H9 (cell line): ENCODE data around the gene FREM1. TPM values are rescaled to one million over a fixed set of nuclear protein-coding genes. Genes with fewer than 3 reads are reported as not detected.

Experiments
- DNase-seq: peaks from one replicate; pipeline ENCODE4 v3.0.0-alpha.2; 2017
- H2AFZ ChIP-seq: one replicate; pipeline ENCODE4 v1.6.1; 2013; ENCODE audit warnings: mild to moderate bottlenecking, low read length, control low read depth, moderate library complexity
- H2AK5ac ChIP-seq: 2 replicates; pipeline ENCODE4 v1.6.1; 2013; ENCODE audit warnings: low read length, control low read depth, mixed read lengths; ENCODE audit not compliant: insufficient read length
- H2BK120ac ChIP-seq: one replicate; pipeline ENCODE4 v1.6.1; 2013; ENCODE audit warnings: low read depth, mild to moderate bottlenecking, low read length, control low read depth, inconsistent platforms; ENCODE audit not compliant: poor library complexity, severe bottlenecking
- H2BK12ac ChIP-seq: 2 replicates; pipeline ENCODE4 v1.6.1; 2013; ENCODE audit warnings: low read length, control low read depth, mixed read lengths, low read depth; ENCODE audit not compliant: insufficient read length
- H2BK15ac ChIP-seq: 2 replicates; pipeline ENCODE4 v1.6.1; 2013; ENCODE audit warnings: low read depth, low read length, control low read depth
- H2BK20ac ChIP-seq: one replicate; pipeline ENCODE4 v1.6.1; 2013; ENCODE audit warnings: low read depth, mild to moderate bottlenecking, low read length, control low read depth, inconsistent platforms; ENCODE audit not compliant: poor library complexity, severe bottlenecking
- H2BK5ac ChIP-seq: 2 replicates; pipeline ENCODE4 v1.6.1; 2013; ENCODE audit warnings: low read length, control low read depth, mixed read lengths; ENCODE audit not compliant: insufficient read length
- H3K14ac ChIP-seq: 2 replicates; pipeline ENCODE4 v1.6.1; 2013; ENCODE audit warnings: low read length, control low read depth; ENCODE audit not compliant: insufficient read depth
- H3K18ac ChIP-seq: 2 replicates; pipeline ENCODE4 v1.6.1; 2013; ENCODE audit warnings: low read depth, mild to moderate bottlenecking, mixed read lengths, low read length, control low read depth; ENCODE audit not compliant: insufficient read length
- H3K23ac ChIP-seq: 2 replicates; pipeline ENCODE4 v1.6.1; 2013; ENCODE audit warnings: low read length, control low read depth, mixed read lengths, low read depth; ENCODE audit not compliant: insufficient read length
- H3K23me2 ChIP-seq: 2 replicates; pipeline ENCODE4 v1.6.1; 2013; ENCODE audit warnings: low read depth, mild to moderate bottlenecking, mixed read lengths, low read length, control low read depth; ENCODE audit not compliant: insufficient read length, poor library complexity, severe bottlenecking
- H3K27ac ChIP-seq: 2 replicates; pipeline ENCODE4 v1.5.1; 2013; ENCODE audit warnings: low read length, control low read depth, mixed read lengths, low read depth; ENCODE audit not compliant: insufficient read length
- H3K27me3 ChIP-seq: 2 replicates; pipeline ENCODE4 v1.6.1; 2013; ENCODE audit warnings: low read length, control low read depth, inconsistent platforms; ENCODE audit not compliant: insufficient read depth
- H3K4ac ChIP-seq: 2 replicates; pipeline ENCODE4 v1.6.1; 2013; ENCODE audit warnings: low read depth, mild to moderate bottlenecking, control low read depth, inconsistent platforms, low read length, moderate library complexity
- H3K4me1 ChIP-seq: 2 replicates; pipeline ENCODE4 v1.6.1; 2013; ENCODE audit warnings: low read length, control low read depth, inconsistent platforms; ENCODE audit not compliant: insufficient read depth
- H3K4me2 ChIP-seq: 2 replicates; pipeline ENCODE4 v1.6.1; 2013; ENCODE audit warnings: low read length, control low read depth, mixed read lengths; ENCODE audit not compliant: insufficient read length, insufficient read depth
- H3K56ac ChIP-seq: 2 replicates; pipeline ENCODE4 v1.6.1; 2013; ENCODE audit warnings: low read depth, mild to moderate bottlenecking, mixed read lengths, low read length, control low read depth; ENCODE audit not compliant: insufficient read length
- H3K79me1 ChIP-seq: 2 replicates; pipeline ENCODE4 v1.6.1; 2013; ENCODE audit warnings: low read depth, mild to moderate bottlenecking, moderate library complexity, low read length, control low read depth, inconsistent platforms; ENCODE audit not compliant: insufficient read depth, poor library complexity, severe bottlenecking
- H3K79me2 ChIP-seq: 2 replicates; pipeline ENCODE4 v1.6.1; 2013; ENCODE audit warnings: low read length, control low read depth, inconsistent platforms; ENCODE audit not compliant: insufficient read depth
- H3K9ac ChIP-seq: 2 replicates; pipeline ENCODE4 v1.6.1; 2013; ENCODE audit warnings: low read length, control low read depth, mixed read lengths; ENCODE audit not compliant: insufficient read length; ENCODE audit errors: extremely low read depth
- H3K9me3 ChIP-seq: one replicate; pipeline ENCODE4 v1.6.1; 2013; ENCODE audit warnings: low read depth, low read length, inconsistent platforms; ENCODE audit not compliant: control insufficient read depth
- H3T11ph ChIP-seq: one replicate; pipeline ENCODE4 v1.6.1; 2013; ENCODE audit warnings: mild to moderate bottlenecking, low read length, control low read depth, inconsistent platforms
- H4K20me1 ChIP-seq: one replicate; pipeline ENCODE4 v1.6.1; 2013; ENCODE audit not compliant: control insufficient read depth, insufficient read length, insufficient read depth
- H4K5ac ChIP-seq: 2 replicates; pipeline ENCODE4 v1.6.1; 2013; ENCODE audit warnings: low read depth, mild to moderate bottlenecking, mixed read lengths, low read length, control low read depth; ENCODE audit not compliant: insufficient read length
- H4K8ac ChIP-seq: replicated peaks from 2 replicates; pipeline ENCODE4 v1.6.1; 2013; ENCODE audit warnings: low read length, control low read depth, mixed read lengths, low read depth; ENCODE audit not compliant: insufficient read length
- H4K91ac ChIP-seq: 2 replicates; pipeline ENCODE4 v1.6.1; 2013; ENCODE audit warnings: low read depth, mild to moderate bottlenecking, moderate library complexity, mixed read lengths, low read length, control low read depth; ENCODE audit not compliant: insufficient read length
- H3K27ac Mint-ChIP-seq, 3 experiments: 2 replicates in 2 of 3; 3 replicates in 1 of 3; pipeline ENCODE4 v1.8.0; 2020 to 2021; ENCODE audit warnings: mixed read lengths in 3 of 3, mild to moderate bottlenecking in 1 of 3, moderate library complexity in 1 of 3
- H3K27me3 Mint-ChIP-seq: 2 replicates; pipeline ENCODE4 v1.8.0; 2021; ENCODE audit warnings: low read depth, mild to moderate bottlenecking, moderate library complexity, mixed read lengths
- H3K36me3 Mint-ChIP-seq, 3 experiments: 2 replicates in 2 of 3; 3 replicates in 1 of 3; pipeline ENCODE4 v1.8.0; 2020 to 2021; ENCODE audit warnings: low read depth in 3 of 3, mixed read lengths in 3 of 3; ENCODE audit not compliant: insufficient read depth in 1 of 3
- H3K4me1 Mint-ChIP-seq, 2 experiments: 2 replicates each; pipeline ENCODE4 v1.8.0; 2020; ENCODE audit warnings: mixed read lengths in 2 of 2
- H3K4me3 Mint-ChIP-seq, 2 experiments: 2 replicates in 1 of 2; 3 replicates in 1 of 2; pipeline ENCODE4 v1.8.0; 2020 to 2021; ENCODE audit warnings: mild to moderate bottlenecking in 2 of 2, mixed read lengths in 2 of 2, moderate library complexity in 1 of 2
- H3K9me3 Mint-ChIP-seq, 2 experiments: 2 replicates in 1 of 2; 3 replicates in 1 of 2; pipeline ENCODE4 v1.8.0; 2020; ENCODE audit warnings: mild to moderate bottlenecking in 2 of 2, mixed read lengths in 2 of 2, moderate library complexity in 1 of 2
- CTCF ChIP-seq: fragments of 200-600 bp; sonication (generic); conservative IDR thresholded peaks from 3 replicates; pipeline ENCODE4 v1.8.0; 2021; ENCODE audit warnings: antibody characterized with exemption, mild to moderate bottlenecking
- WGBS: extraction: QIAGEN DNeasy Blood & Tissue Kit; methylation state at CpG from one replicate; pipeline ENCODE4 v1.1.7; 2013; ENCODE audit warnings: missing lambda C conversion rate, low lambda C conversion rate, mixed read lengths; ENCODE audit not compliant: insufficient read length; ENCODE audit errors: extremely low coverage; 5-methylcytosine and 5-hydroxymethylcytosine counted together
- total RNA-seq: library from RNA; stranded (reverse); gene quantifications from 2 replicates; pipeline ENCODE4 v1.2.1, GENCODE V29; 2021

Gene FREM1
- total RNA-seq, 1 experiment from 2014 or later: 0.44 TPM

- no peak overlapping the region for H3K9ac ChIP-seq
- no peaks in the 10 kb centered on the region for H3K27me3 ChIP-seq
- H3T11ph ChIP-seq: no peak overlapping the region
- H3K4me2 ChIP-seq: no peak overlapping the region
- no peak overlapping the region for H2AK5ac ChIP-seq
- H3K56ac ChIP-seq: no peak overlapping the region
- no CpG with 5 or more reads among the region's 10 CpGs for WGBS
- no peak overlapping the region for H2BK20ac ChIP-seq
- no peaks in the 10 kb centered on the region for H3K9me3 ChIP-seq
- Mint-ChIP-seq H3K36me3 (peaks cover 0 to 10% (median 5%) of the 10 kb centered on the region in 3 experiments; a peak in 4 of 7 replicates), H3K27me3 (no peaks in the 10 kb centered on the region; the same call in 1 of the 2 replicates), H3K9me3 (peaks cover 0 to 5% of the 10 kb centered on the region in 2 experiments; a peak in 2 of 5 replicates), H3K4me1 (peaks cover 0 to 1% of the 10 kb centered on the region in 2 experiments; a peak in 1 of 4 replicates), H3K4me3 (no peak overlapping the region), H3K27ac (no peak overlapping the region)
- no peak overlapping the region for H4K5ac ChIP-seq
- no peak overlapping the region for H4K8ac ChIP-seq
- H2BK15ac ChIP-seq: no peak overlapping the region
- H3K23ac ChIP-seq: no peak overlapping the region
- no peaks in the 10 kb centered on the region for H4K20me1 ChIP-seq
- H3K27ac ChIP-seq: no peak overlapping the region
- no peak overlapping the region for H2BK12ac ChIP-seq
- no peak overlapping the region for H3K4ac ChIP-seq
- H2BK120ac ChIP-seq: no peak overlapping the region
- no peaks in the 10 kb centered on the region for H3K79me1 ChIP-seq
- no peak overlapping the region for H2AFZ ChIP-seq
- H3K14ac ChIP-seq: no peak overlapping the region
- TF ChIP-seq CTCF: no peak
- no peak overlapping the region for H2BK5ac ChIP-seq
- no peak overlapping the region for H4K91ac ChIP-seq
- no peak overlapping the region for H3K18ac ChIP-seq
- no peaks in the 10 kb centered on the region for H3K23me2 ChIP-seq
- no peaks in the 10 kb centered on the region for H3K4me1 ChIP-seq
- DNase-seq: no peak
- H3K79me2 ChIP-seq: no peaks in the 10 kb centered on the region
These were observed 68.0 kb downstream of the FREM1 start for GRCh38 chr9:14842269-14842668.
